Lower leg skin (tissue), 3 donors: ENCODE data around the gene LRP1B.

Experiments
- CTCF ChIP-seq, 3 donors: fragments of 450-650 bp; IDR thresholded peaks; one replicate each; pipeline ENCODE4 v1.5.1; 2016; ENCODE audit warnings: antibody characterized with exemption in 3 of 3, mild to moderate bottlenecking in 3 of 3, moderate library complexity in 2 of 3
- POLR2A ChIP-seq, 2 donors: fragments of 450-650 bp; IDR thresholded peaks; one replicate each; pipeline ENCODE4 v1.6.1; 2016 to 2017; ENCODE audit warnings: antibody characterized with exemption in 2 of 2, mild to moderate bottlenecking in 1 of 2, moderate library complexity in 1 of 2

GRCh38 chr2:140356697-140357096, 1774.1 kb downstream of the LRP1B start:
- TF ChIP-seq CTCF (IDR thresholded peaks at IDR 0.05) (no peak), POLR2A (IDR thresholded peaks at IDR 0.05) (no peak)
